ENCODE measurements around the gene IGSF21.

GRCh38 chr1:18060366-18060765 lies 47.2 kb upstream of the IGSF21 start:
- TF ChIP-seq YY1 (IDR thresholded peaks at IDR 0.05) (no peak), CTCF (IDR thresholded peaks at IDR 0.05; ENCODE audit: low read depth, low read length, missing input control) (no peak), RAD21 (IDR thresholded peaks at IDR 0.05) (no peak), TAF1 (conservative IDR thresholded peaks at IDR 0.05) (no peak), FOXA1 (IDR thresholded peaks at IDR 0.05) (no peak), MAX (IDR thresholded peaks at IDR 0.05) (no peak), EGR1 (IDR thresholded peaks at IDR 0.05; ENCODE audit: low read depth in 2 of 2) (no peak), JUND (IDR thresholded peaks at IDR 0.05) (no peak), GABPA (IDR thresholded peaks at IDR 0.05 in 1 of 2, conservative IDR thresholded peaks at IDR 0.05 in 1 of 2) (no peak), HNF4A (conservative IDR thresholded peaks at IDR 0.05) (no peak), RXRA (IDR thresholded peaks at IDR 0.05) (no peak), HNF4G (IDR thresholded peaks at IDR 0.05) (no peak)
- TF ChIP-seq, protein P1, sequence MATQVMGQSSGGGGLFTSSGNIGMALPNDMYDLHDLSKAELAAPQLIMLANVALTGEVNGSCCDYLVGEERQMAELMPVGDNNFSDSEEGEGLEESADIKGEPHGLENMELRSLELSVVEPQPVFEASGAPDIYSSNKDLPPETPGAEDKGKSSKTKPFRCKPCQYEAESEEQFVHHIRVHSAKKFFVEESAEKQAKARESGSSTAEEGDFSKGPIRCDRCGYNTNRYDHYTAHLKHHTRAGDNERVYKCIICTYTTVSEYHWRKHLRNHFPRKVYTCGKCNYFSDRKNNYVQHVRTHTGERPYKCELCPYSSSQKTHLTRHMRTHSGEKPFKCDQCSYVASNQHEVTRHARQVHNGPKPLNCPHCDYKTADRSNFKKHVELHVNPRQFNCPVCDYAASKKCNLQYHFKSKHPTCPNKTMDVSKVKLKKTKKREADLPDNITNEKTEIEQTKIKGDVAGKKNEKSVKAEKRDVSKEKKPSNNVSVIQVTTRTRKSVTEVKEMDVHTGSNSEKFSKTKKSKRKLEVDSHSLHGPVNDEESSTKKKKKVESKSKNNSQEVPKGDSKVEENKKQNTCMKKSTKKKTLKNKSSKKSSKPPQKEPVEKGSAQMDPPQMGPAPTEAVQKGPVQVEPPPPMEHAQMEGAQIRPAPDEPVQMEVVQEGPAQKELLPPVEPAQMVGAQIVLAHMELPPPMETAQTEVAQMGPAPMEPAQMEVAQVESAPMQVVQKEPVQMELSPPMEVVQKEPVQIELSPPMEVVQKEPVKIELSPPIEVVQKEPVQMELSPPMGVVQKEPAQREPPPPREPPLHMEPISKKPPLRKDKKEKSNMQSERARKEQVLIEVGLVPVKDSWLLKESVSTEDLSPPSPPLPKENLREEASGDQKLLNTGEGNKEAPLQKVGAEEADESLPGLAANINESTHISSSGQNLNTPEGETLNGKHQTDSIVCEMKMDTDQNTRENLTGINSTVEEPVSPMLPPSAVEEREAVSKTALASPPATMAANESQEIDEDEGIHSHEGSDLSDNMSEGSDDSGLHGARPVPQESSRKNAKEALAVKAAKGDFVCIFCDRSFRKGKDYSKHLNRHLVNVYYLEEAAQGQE (IDR thresholded peaks at IDR 0.05), result no peak

Data from liver (tissue), 3 donors.